ENCODE measurements around the gene SEPTIN8.

- no peak for TF ChIP-seq POLR2AphosphoS5 (IDR thresholded peaks at IDR 0.05; ENCODE audit: low read depth, low read length)
- no peak for TF ChIP-seq CHD4 (IDR thresholded peaks at IDR 0.05; ENCODE audit: borderline replicate concordance, low read length)
- TF ChIP-seq CBX5 (CRISPR knock-in tag; IDR thresholded peaks at IDR 0.05; ENCODE audit: borderline replicate concordance) = no peak
- TF ChIP-seq KDM1A (CRISPR knock-in tag; IDR thresholded peaks at IDR 0.05) = no peak
- no peak for TF ChIP-seq YY1 (IDR thresholded peaks at IDR 0.05; ENCODE audit: insufficient read depth, insufficient replicate concordance, low read depth, low read length)
- no peak for TF ChIP-seq KDM6A (CRISPR knock-in tag; IDR thresholded peaks at IDR 0.05; ENCODE audit: low read depth)
- no peak; the same call in 1 of the 2 replicates for TF ChIP-seq CTCF (CRISPR knock-in tag; IDR thresholded peaks at IDR 0.05)
- TF ChIP-seq JUNB (CRISPR knock-in tag; IDR thresholded peaks at IDR 0.05; ENCODE audit: borderline replicate concordance) = no peak
- no peak for TF ChIP-seq HNRNPH1 (optimal IDR thresholded peaks at IDR 0.05; ENCODE audit: low read depth, low read length)
- TF ChIP-seq ZNF337 (CRISPR knock-in tag; IDR thresholded peaks at IDR 0.05; ENCODE audit: borderline replicate concordance, low read depth) = no peak
- no peak for TF ChIP-seq SRF (IDR thresholded peaks at IDR 0.05; ENCODE audit: low read depth, low read length)
Observed at GRCh38 chr5:132776131-132776937, 705 bp downstream of the SEPTIN8 start.

All from HepG2 (cell line).